ENCODE measurements around the gene RPN2. TPM values are rescaled to one million over a fixed set of nuclear protein-coding genes. Genes with fewer than 3 reads are reported as not detected.
A peak's percentile ranks its signal among the peaks of the same experiment; 100 is the strongest.

RPN2 gene
- total and polyA plus RNA-seq, 9 donors, result 135 to 247 (median 174) TPM

- H3K36me3 ChIP-seq (ENCODE audit: control insufficient read depth, insufficient read depth, low read length), result peaks cover 84% of the 10 kb centered on the region
- WGBS (ENCODE audit: insufficient coverage), result 47% methylated on average over 3 of the region's 3 CpGs
- no peaks in the 10 kb centered on the region for H3K27me3 ChIP-seq (ENCODE audit: control insufficient read depth, insufficient read depth, low read length)
- H3K4me3 ChIP-seq (ENCODE audit: low read length), result no peak overlapping the region
- peak; percentile 89 for DNase-seq
- peak overlapping the region; percentile 2 for H3K27ac ChIP-seq (ENCODE audit: low read length)
- no peaks in the 10 kb centered on the region for H3K9me3 ChIP-seq (replicated peaks; ENCODE audit: control insufficient read depth, low read depth, low read length)
- peaks cover 53% of the 10 kb centered on the region for H3K4me1 ChIP-seq (ENCODE audit: control insufficient read depth, insufficient read depth, low read length)
These were observed 47.8 kb downstream of the RPN2 start for GRCh38 chr20:37226889-37227288.

DNA sequence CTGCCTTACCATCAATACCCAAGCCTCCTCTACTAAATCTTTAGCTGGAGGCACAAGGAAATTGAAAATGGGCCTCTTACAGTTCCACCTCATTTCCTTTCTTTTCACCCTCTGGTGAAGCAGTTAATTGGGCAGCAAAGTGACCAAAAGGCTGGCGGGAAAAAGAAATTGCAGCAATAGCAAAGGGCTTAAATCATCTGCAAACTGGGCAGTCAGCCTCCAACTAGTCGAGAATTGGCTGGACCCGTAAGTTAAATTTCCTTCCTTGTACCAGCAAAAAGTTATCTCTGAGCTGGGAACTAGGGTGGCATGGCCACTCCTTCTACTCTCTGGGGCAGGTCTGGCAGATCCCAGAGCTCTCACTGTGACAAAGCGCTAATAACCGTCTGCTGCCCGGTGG is 49.0 kb downstream of the RPN2 start:
- peaks cover 91% of the 10 kb centered on the region for H3K36me3 ChIP-seq (ENCODE audit: control insufficient read depth, insufficient read depth, low read length)
- whole genome bisulfite sequencing (ENCODE audit: insufficient coverage), result 68% methylated on average over 3 of the region's 6 CpGs
- no peaks in the 10 kb centered on the region for H3K27me3 ChIP-seq (ENCODE audit: control insufficient read depth, insufficient read depth, low read length)
- H3K27ac ChIP-seq (ENCODE audit: low read length), result peak overlapping the region; percentile 48
- no peak for DNase-seq
- no peak overlapping the region for H3K4me3 ChIP-seq (ENCODE audit: low read length)
- H3K9me3 ChIP-seq (replicated peaks; ENCODE audit: control insufficient read depth, low read depth, low read length), result no peaks in the 10 kb centered on the region
- peaks cover 58% of the 10 kb centered on the region for H3K4me1 ChIP-seq (ENCODE audit: control insufficient read depth, insufficient read depth, low read length)

GRCh38 chr20:37228656-37229055 is 49.5 kb downstream of the RPN2 start:
- H3K27ac ChIP-seq (ENCODE audit: low read length), result peak overlapping the region; percentile 48
- DNase-seq, result peak; percentile 35
- peaks cover 59% of the 10 kb centered on the region for H3K4me1 ChIP-seq (ENCODE audit: control insufficient read depth, insufficient read depth, low read length)
- no peak overlapping the region for H3K4me3 ChIP-seq (ENCODE audit: low read length)
- no peaks in the 10 kb centered on the region for H3K9me3 ChIP-seq (replicated peaks; ENCODE audit: control insufficient read depth, low read depth, low read length)
- WGBS (ENCODE audit: insufficient coverage), result 75% methylated on average over 3 of the region's 5 CpGs
- no peaks in the 10 kb centered on the region for H3K27me3 ChIP-seq (ENCODE audit: control insufficient read depth, insufficient read depth, low read length)
- H3K36me3 ChIP-seq (ENCODE audit: control insufficient read depth, insufficient read depth, low read length), result peaks cover 91% of the 10 kb centered on the region

GRCh38 chr20:37229357-37229756 is 50.2 kb downstream of the RPN2 start:
- 68% methylated on average over 3 of the region's 4 CpGs for WGBS (ENCODE audit: insufficient coverage)
- Histone ChIP-seq H3K27me3 (ENCODE audit: control insufficient read depth, insufficient read depth, low read length) (no peaks in the 10 kb centered on the region), H3K4me3 (ENCODE audit: low read length) (no peak overlapping the region), H3K36me3 (ENCODE audit: control insufficient read depth, insufficient read depth, low read length) (peaks cover 91% of the 10 kb centered on the region), H3K27ac (ENCODE audit: low read length) (peak overlapping the region; percentile 48), H3K9me3 (replicated peaks; ENCODE audit: control insufficient read depth, low read depth, low read length) (no peaks in the 10 kb centered on the region), H3K4me1 (ENCODE audit: control insufficient read depth, insufficient read depth, low read length) (peaks cover 62% of the 10 kb centered on the region)
- DNase-seq, result no peak

GRCh38 chr20:37230200-37230599 is 51.1 kb downstream of the RPN2 start:
- Histone ChIP-seq H3K27me3 (ENCODE audit: control insufficient read depth, insufficient read depth, low read length) (no peaks in the 10 kb centered on the region), H3K4me3 (ENCODE audit: low read length) (no peak overlapping the region), H3K9me3 (replicated peaks; ENCODE audit: control insufficient read depth, low read depth, low read length) (no peaks in the 10 kb centered on the region), H3K36me3 (ENCODE audit: control insufficient read depth, insufficient read depth, low read length) (peaks cover 88% of the 10 kb centered on the region), H3K4me1 (ENCODE audit: control insufficient read depth, insufficient read depth, low read length) (peaks cover 62% of the 10 kb centered on the region), H3K27ac (ENCODE audit: low read length) (peak overlapping the region; percentile 17)
- WGBS (ENCODE audit: insufficient coverage), result 78% methylated on average over 4 of the region's 6 CpGs
- no peak for DNase-seq

DNA sequence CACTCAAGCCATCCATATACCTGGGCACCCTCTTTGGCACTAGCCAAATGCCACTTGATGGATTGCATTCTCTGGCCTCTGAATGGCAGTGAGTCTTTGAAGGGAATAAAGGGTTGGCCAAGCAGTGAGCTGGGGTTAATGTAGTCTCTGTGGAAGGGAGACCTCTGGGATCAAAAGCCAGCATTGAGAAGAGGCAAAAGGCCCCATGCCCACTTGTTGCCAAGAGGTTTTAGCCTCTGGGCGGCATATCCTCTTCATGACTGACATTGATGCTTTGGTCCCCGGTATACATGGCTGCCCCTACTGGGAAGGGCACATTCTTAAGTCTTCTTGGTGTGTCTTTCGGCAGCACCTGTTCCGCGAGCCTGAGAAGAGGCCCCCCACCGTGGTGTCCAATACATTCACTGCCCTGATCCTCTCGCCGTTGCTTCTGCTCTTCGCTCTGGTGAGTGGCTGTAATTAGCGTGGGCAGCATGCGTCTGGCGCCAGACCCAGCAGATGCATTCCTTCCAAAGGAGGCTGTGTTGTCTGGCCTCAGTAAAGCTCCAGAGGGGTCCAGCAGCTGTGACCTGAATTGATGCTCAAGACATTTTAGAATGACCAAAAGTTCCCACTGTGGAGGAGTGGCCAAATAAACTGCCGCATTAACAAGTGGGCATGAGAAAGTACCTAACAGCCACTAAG is 53.0 kb downstream of the RPN2 start:
- H3K4me1 ChIP-seq (ENCODE audit: control insufficient read depth, insufficient read depth, low read length), result peaks cover 65% of the 10 kb centered on the region
- H3K27me3 ChIP-seq (ENCODE audit: control insufficient read depth, insufficient read depth, low read length), result no peaks in the 10 kb centered on the region
- H3K9me3 ChIP-seq (replicated peaks; ENCODE audit: control insufficient read depth, low read depth, low read length), result no peaks in the 10 kb centered on the region
- H3K4me3 ChIP-seq (ENCODE audit: low read length), result no peak overlapping the region
- H3K36me3 ChIP-seq (ENCODE audit: control insufficient read depth, insufficient read depth, low read length), result peaks cover 88% of the 10 kb centered on the region
- peak overlapping the region; percentile 65 for H3K27ac ChIP-seq (ENCODE audit: low read length)
- peak; percentile 83 for DNase-seq
- 77% methylated on average over 13 of the region's 13 CpGs for WGBS (ENCODE audit: insufficient coverage)

DNA sequence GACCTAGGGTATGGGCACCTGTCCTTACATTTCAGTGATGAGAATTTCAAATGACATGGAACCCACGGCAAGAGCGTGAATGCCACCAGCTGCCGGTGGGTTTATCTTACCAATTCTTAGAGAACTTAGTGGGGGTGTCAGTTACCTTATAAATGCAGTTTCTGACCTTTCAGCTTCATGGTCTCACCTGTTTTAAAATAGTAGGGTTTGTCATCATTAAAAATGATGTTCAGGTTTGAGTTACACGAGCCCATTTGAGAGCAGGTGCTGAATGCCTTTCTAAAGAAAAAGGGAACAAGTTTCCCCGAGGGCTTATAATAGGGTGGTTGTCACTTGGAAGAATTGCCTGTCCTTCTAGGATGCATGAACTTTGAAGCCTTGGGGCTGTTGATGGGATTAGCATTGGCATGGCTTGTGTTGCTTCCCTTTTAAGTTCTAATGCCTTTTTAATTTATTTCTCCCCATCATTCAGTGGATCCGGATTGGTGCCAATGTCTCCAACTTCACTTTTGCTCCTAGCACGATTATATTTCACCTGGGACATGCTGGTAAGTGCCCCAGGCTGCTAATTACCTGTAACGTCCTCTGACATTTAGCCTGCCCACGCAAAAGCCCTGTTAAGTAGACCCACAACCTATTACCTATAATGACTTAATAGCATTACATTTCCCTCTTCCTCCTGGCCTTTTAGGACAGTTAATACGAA is 54.6 kb downstream of the RPN2 start:
- Histone ChIP-seq H3K27me3 (ENCODE audit: control insufficient read depth, insufficient read depth, low read length) (no peaks in the 10 kb centered on the region), H3K4me3 (ENCODE audit: low read length) (no peak overlapping the region), H3K27ac (ENCODE audit: low read length) (peak overlapping the region; percentile 10), H3K36me3 (ENCODE audit: control insufficient read depth, insufficient read depth, low read length) (peaks cover 82% of the 10 kb centered on the region), H3K4me1 (ENCODE audit: control insufficient read depth, insufficient read depth, low read length) (peaks cover 67% of the 10 kb centered on the region), H3K9me3 (replicated peaks; ENCODE audit: control insufficient read depth, low read depth, low read length) (no peaks in the 10 kb centered on the region)
- DNase-seq, result peak; percentile 48
- WGBS (ENCODE audit: insufficient coverage), result 80% methylated on average over 7 of the region's 10 CpGs

GRCh38 chr20:37234254-37234581 is 55.1 kb downstream of the RPN2 start:
- no peaks in the 10 kb centered on the region for H3K27me3 ChIP-seq (ENCODE audit: control insufficient read depth, insufficient read depth, low read length)
- WGBS (ENCODE audit: insufficient coverage), result 80% methylated on average over 4 of the region's 5 CpGs

DNA sequence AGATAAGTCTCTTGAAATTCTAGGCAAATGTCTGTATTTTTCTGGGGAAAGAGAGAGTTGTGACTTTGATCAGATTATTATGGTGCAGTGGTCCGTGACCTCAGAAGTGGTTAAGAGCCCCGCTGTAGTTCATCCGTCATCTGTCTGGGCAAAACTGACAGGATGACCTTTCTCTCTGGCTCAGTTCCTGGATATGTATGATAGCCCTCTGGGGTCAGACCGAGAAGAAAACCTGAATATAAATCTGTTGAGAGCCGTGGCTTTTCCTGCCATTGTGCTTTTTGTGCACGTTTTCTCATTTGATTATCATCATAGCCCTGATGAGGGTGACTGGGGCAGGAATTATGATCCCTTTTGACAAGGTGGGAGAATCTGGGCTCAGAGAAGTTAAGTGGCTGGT is 55.9 kb downstream of the RPN2 start:
- H3K4me1 ChIP-seq (ENCODE audit: control insufficient read depth, insufficient read depth, low read length), result peaks cover 72% of the 10 kb centered on the region
- no peaks in the 10 kb centered on the region for H3K9me3 ChIP-seq (replicated peaks; ENCODE audit: control insufficient read depth, low read depth, low read length)
- peaks cover 71% of the 10 kb centered on the region for H3K36me3 ChIP-seq (ENCODE audit: control insufficient read depth, insufficient read depth, low read length)
- H3K27me3 ChIP-seq (ENCODE audit: control insufficient read depth, insufficient read depth, low read length), result no peaks in the 10 kb centered on the region
- DNase-seq, result no peak
- H3K4me3 ChIP-seq (ENCODE audit: low read length), result no peak overlapping the region
- no peak overlapping the region for H3K27ac ChIP-seq (ENCODE audit: low read length)
- 56% methylated on average over 6 of the region's 6 CpGs for WGBS (ENCODE audit: insufficient coverage)

More at GRCh38 chr20:37234254-37234581, 55.1 kb downstream of the RPN2 start:
- H3K27ac ChIP-seq (ENCODE audit: low read length), result no peak overlapping the region
- H3K4me3 ChIP-seq (ENCODE audit: low read length), result no peak overlapping the region
- no peaks in the 10 kb centered on the region for H3K9me3 ChIP-seq (replicated peaks; ENCODE audit: control insufficient read depth, low read depth, low read length)
- H3K4me1 ChIP-seq (ENCODE audit: control insufficient read depth, insufficient read depth, low read length), result peaks cover 69% of the 10 kb centered on the region
- peaks cover 77% of the 10 kb centered on the region for H3K36me3 ChIP-seq (ENCODE audit: control insufficient read depth, insufficient read depth, low read length)
- no peak for DNase-seq

DNA sequence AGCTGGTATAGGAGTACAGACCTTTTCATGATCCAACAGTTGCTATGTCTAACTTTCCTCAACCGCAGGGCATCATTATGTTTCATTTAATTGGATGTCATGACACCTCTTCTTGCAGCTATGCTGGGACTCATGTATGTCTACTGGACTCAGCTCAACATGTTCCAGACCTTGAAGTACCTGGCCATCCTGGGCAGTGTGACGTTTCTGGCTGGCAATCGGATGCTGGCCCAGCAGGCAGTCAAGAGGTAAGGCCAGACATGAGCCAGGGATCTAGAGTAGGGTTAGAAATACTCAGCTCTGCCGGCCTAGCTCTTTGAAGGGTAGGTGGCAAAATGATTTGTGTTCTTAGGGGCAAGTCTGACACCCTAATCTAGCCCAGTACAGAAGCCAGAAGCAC is 57.3 kb downstream of the RPN2 start:
- Histone ChIP-seq H3K27me3 (ENCODE audit: control insufficient read depth, insufficient read depth, low read length) (no peaks in the 10 kb centered on the region), H3K4me1 (ENCODE audit: control insufficient read depth, insufficient read depth, low read length) (peaks cover 70% of the 10 kb centered on the region)
- DNase-seq, result no peak

More for the DNA sequence above, 57.3 kb downstream of the RPN2 start:
- Histone ChIP-seq H3K27ac (ENCODE audit: low read length) (no peak overlapping the region), H3K4me3 (ENCODE audit: low read length) (no peak overlapping the region), H3K9me3 (replicated peaks; ENCODE audit: control insufficient read depth, low read depth, low read length) (no peaks in the 10 kb centered on the region), H3K36me3 (ENCODE audit: control insufficient read depth, insufficient read depth, low read length) (peaks cover 66% of the 10 kb centered on the region)
- 56% methylated on average over 4 of the region's 4 CpGs for WGBS (ENCODE audit: insufficient coverage)
